HG02973 (cell line): ENCODE data around the gene RPS28.

Source experiments
- ATAC-seq: cut with Tn5 transposase; IDR thresholded peaks from one replicate; pipeline ENCODE4 v1.9.1; 2021; ENCODE audit warnings: moderate library complexity; ENCODE audit not compliant: unreplicated experiment

The RPS28 gene

DNA sequence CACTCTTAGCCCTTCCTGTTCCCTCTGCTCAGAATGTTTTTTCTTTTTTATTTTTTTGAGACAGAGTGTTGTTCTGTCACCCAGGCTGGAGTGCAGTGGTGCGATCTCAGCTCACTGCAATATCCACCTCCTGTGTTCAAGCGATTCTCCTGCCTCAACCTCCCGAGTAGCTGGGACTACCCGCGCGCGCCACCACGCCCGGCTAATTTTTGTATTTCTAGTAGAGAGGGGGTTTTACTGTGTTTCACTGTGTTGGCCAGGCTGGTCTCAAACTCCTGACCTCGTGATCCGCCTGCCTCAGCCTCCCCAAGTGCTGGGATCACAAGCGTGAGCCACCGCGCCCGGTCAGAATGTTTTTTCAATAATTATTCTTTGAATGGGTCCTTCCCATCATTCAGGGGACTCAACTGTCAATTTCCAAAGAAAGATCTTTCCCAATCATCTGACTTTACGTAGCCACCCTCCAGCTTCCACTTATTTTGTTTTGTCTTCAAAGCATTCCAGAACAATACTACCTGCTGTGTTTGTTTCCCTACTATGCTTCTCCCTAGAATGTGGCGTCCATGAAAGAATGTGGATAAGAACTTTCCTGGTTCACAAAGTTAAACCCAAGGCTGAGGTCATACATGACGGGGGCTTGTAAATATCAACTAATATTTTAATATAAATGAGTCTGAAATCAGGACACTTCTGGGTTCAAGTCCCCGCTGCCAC, 1.3 kb upstream of the RPS28 start:
- ATAC-seq = no peak

DNA sequence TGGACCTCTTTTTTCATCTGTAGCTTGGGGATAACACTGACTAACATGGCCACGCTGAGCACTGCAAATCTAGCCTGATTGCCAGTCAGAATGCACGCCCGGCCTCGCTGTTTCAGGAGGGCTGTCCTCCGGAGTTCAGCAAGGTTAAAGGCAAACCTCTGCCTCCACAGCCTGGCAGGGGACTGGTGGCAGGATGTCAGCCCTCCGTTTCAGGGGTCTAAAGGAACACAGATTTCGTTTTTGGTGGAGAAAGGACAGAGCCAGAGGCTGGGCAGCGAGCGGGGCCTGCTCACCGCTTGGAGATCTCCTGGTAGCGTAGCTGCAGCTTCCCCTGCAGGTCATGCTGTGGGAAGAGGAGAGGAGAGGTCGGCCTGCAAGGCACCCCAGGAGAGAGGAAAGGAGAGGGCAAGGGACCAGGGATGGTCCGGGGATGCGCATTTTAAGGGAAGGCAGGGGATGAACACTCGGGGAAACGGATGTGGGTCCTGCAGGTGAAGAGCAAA, 681 bp upstream of the RPS28 start:
- peak; percentile 3 for ATAC-seq

DNA sequence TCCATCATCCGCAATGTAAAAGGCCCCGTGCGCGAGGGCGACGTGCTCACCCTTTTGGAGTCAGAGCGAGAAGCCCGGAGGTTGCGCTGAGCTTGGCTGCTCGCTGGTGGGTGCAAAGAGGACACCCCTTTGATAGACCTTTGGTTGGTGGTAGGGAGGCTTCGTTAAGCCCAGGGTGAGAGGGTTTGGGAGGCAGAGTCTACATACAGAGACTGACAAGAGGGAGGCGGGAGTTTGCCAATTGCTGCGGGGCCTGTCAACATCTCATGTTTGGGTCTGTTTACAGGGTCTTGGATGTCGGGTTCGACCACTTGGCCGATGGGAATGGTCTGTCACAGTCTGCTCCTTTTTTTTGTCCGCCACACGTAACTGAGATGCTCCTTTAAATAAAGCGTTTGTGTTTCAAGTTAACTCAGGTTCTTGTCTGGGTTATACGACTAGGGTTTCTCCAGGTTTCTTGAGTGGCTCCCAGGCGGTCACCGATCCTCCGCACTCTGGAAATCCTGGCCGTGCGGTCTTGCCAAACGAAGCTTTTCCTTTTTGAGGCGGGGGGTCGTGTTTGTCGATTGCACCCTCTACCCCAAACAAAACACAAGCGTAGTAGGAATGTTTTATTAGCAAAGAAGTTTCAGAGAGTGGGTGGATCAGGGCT, 816 bp downstream of the RPS28 start:
- no peak for ATAC-seq

DNA sequence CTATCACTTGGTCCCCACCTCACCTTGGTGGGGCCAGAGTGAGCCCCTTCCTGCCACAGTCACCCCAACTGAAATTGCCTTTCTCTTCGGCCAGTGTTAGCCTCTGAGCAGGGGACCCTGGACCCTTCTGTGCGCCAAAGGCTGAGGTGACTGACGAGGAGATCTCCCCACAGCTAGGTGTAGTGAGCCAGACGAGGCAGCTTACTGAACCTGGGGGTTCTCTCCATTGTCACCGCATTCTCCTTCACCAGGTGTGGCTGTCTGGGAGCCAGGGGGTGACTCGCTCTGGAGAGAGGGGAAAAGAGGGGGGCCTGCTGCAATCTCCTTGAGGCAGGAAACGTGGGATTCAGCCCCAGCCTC, 1.3 kb downstream of the RPS28 start:
- no peak for ATAC-seq

DNA sequence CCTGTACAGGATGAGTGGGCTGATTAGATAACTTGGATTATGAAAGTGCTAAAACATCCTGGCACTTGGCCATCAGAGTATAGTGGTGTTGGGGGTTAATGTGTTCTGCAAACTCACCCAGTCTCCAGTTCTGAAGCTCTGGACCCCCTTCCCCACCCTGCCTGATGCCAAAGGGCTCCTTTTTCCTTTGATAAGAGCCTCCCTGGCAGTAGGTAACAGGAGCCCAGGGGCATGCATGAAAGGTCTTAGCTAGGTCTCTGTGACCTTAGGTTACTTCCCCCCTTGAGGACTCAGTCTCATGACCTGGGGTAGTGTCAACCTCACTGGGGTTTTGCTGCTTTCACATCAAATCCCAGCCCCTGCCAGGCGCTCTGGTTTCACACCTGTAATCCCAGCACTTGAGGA, 2.5 kb downstream of the RPS28 start:
- ATAC-seq = no peak

GRCh38 chr19:8324186-8325050, 3.1 kb downstream of the RPS28 start:
- ATAC-seq = no peak

GRCh38 chr19:8325454-8325853, 4.2 kb downstream of the RPS28 start:
- ATAC-seq = no peak

DNA sequence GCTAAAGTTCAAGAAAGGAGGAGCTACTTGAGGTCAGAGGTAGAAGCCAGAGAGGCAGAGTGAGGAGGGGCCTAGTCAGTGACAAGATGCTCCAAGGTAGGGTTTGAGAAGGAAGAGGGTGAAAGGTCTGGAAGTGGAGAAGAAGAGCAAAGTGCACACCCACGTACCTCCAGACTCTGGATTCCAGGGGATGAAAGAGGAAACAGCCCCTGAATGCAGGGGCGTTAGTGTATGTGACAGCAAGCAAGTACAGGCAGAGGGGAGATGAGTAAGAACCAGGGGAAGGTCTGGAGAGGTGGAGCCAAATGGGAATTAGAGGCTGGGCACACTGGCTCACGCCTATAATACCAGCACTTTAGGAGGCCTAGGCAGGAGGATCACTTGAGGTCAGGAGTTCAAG, 8.7 kb downstream of the RPS28 start:
- ATAC-seq = no peak

DNA sequence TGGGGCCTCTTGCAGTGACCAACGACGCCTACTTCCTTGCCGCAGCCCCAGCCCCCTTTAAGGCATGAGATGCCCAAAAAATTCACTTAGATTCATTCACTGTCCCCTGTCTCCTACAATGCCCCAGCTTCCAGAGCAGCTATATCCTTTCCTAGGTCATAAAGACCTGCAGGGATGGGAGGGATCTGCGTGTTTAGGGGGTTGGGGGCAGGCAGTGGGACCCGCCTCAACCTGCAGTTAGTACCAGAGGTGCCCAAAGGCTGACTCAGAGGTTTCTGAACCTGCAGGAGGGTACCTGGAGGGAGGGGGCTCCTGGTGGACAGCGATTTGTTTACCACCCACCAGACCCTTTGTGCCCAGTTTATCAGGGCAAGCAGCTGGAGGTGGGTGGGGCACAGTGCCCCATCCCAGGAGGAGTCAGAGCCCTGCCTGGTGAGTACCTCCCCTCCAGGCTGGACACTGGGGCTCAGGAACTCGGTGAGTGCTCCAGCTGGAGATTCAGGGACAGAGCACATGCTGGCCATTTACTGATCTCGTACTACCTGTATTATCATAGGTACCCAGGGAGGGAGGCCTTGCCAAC, 10.1 kb downstream of the RPS28 start:
- ATAC-seq = no peak

GRCh38 chr19:8332976-8333766, 11.9 kb downstream of the RPS28 start:
- ATAC-seq = no peak

DNA sequence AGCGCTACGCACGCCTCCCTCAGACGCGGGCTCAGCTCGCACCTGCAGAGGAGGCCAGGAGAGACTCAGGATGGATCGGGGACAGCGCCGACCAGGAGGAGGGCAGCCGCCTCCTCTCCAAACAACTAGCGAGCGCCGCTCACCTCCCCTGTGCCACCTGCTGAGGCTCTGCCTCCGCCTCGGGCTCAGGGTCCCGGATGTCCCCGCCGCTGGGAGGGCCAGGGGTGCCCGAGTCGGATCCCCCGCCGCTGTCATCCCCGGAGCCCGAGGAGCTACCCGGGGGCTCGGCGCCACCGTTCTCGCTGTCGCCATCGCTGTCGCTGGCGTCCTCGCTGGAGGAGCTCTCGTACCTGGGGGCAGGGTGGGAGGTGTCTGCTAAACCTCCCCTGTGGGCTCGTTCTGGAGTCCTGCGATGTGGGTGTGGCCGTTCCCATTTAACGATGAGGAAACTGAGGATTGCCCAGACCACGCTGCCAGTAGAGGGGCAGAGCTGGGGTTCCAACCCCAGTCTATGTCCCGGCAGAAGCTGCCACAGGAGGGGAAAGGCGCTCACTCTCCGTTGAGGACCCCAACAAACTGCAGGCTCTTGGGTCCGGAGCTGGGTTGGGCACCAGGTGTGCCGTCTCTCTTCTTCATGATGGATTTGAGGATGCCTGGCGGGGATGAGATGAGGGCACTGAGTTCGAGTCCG, 12.6 kb downstream of the RPS28 start:
- no peak for ATAC-seq

GRCh38 chr19:8334458-8335342, 13.4 kb downstream of the RPS28 start:
- no peak for ATAC-seq

DNA sequence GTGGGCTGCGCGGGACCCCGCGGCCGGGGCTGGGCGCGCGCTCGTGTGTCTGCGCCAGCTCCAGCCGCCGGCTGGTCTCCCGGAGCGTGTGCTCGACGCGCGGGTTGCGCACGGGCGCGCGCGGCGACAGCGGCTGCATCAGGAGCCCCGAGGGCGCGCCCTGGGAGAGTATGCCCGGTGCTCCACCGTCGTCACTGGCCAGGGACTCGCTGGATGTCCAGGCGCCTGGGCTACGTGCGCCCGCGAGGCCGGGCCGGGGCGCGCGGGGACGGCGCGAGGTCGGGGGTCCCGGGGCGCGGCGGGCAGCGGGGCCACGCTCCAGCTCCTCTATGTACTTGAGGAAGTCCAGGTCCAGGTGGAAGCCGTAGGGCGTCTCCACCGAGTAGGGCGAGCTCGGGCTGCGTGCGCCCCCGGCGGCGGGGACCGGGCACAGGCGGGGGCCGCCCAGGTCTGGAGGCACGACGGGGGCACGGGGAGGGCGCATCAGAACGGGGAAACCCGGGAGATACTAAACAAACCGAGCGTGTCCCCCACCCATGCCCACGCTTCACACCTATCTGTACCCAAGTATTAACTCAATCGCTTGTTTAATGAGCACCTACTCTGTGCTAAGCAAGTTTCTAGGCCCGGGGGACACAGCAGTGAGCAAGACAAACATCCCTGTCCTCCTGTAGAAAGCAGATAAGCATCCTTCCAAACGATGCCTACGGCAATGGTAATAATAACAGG, 14.2 kb downstream of the RPS28 start:
- no peak for ATAC-seq

DNA sequence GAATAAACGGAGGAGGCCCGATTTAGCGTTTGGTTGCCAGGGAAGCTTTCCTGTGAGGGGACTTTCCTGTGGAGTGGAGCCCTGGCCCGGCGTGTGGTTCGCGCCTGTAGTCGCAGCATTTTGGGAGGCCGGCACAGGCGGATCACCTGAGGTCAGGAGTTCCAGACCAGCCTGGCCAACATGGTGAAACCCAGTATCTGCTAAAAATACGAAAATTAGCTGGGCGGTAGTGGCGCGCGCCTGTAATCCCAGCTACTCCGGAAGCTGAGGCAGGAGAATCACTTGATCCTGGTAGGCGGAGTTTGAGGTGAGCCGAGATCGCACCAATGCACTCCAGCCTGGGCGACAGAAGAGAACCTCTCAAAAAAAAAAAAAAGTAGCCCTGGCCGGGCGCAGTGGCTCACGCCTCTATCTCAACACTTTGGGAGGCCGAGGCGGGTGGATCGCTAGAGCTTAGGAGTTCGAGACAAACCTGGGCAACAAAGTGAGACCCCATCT, 14.8 kb downstream of the RPS28 start:
- ATAC-seq = no peak

- ATAC-seq = no peak
Measured at GRCh38 chr19:8336660-8337059, 15.4 kb downstream of the RPS28 start.

DNA sequence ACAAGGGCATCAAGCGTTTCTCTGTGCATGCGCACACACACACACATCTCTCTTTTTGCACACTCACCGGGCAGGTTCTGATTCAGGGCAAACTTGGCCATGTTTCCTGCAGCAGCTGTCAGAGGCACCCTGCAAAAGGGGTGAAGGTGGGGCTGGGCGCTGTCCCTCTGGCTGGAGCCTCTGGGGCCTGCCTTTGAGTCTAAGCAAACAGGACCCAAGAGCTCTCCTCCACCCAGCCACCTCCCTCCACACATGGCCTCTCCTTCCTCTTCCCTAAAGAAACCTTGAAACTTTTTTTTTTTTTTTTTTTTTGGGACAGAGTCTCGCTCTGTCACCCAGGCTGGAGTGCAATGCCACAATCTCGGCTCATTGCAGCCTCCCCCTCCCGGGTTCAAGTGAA, 16.4 kb downstream of the RPS28 start:
- no peak for ATAC-seq

DNA sequence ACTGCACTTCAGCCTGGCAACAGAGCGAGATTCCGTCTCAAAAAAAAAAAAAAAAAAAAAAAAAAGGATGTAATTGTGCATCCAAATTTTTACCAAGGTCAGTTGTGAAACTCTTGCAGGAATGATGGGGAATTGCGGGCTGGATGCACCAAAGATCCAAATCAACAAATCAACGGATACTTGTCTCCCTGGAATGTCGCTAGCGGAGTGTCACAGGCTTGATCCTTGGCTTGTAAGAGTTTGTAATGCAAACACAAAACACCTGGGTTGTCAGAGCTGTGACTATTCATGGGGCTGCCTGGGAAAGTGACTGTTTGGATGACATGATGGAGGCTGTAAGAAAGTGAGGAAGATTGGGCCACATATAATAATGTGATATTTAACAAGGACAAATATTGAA, 17.5 kb downstream of the RPS28 start:
- no peak for ATAC-seq
